HG03025 (cell line): ENCODE results near the gene KMT5C.
"Not testable (repeated sequence)": the region's sequence is repeated elsewhere in the genome, so short reads cannot be mapped to it uniquely, and the experiment has no call there.

ENCODE experiments used
- ATAC-seq: cut with Tn5 transposase; IDR thresholded peaks from one replicate; pipeline ENCODE4 v1.9.1; 2021; ENCODE audit warnings: mild to moderate bottlenecking, moderate library complexity; ENCODE audit not compliant: unreplicated experiment, low FRiP score

The KMT5C gene

DNA sequence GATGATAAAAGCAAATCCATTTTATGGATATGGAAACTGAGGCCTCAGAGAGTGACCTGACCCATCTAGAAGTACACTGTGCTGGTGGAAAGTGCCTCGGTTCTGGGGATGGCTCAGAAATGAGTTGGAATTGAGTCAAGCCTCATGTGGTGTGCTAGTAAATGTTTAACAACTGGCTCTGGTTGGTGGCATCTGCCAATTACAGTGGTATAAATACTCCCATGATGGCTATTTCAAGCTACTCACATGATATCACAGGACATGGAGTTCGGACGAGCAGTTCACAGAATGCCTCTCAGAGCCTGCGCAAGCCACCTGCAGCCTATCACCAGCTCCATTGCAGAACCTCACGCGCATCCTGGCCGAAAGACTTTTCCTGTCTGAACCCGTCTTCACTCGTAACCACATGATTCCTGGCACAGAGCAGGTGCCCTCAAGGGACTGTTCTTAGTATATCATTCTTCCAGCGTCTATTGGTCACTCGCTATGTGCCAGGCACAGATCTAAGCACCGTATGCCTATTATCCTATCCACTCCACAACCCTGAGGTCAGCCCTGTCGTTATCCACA is 23.6 kb upstream of the KMT5C start:
- no peak for ATAC-seq

DNA sequence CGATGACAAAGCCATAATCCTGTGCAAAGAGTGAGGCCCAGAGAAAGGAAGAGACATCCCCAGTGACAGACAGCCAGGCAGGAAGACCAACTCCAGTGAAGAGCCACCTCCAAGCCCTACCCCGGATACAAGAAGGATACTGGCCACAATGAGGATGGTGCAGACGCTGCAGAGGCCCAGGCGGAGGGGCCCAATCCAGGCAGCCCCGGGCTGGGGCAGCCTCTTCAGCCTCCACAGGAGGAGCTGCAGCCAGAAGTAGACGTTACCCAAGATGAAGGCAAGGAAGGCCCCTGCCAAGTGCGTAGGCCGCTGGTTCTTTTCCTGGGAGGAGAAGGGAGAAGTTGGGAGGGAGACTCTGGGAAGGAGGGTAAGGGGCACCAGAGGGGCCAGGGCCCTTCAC is 23.0 kb upstream of the KMT5C start:
- no peak for ATAC-seq

DNA sequence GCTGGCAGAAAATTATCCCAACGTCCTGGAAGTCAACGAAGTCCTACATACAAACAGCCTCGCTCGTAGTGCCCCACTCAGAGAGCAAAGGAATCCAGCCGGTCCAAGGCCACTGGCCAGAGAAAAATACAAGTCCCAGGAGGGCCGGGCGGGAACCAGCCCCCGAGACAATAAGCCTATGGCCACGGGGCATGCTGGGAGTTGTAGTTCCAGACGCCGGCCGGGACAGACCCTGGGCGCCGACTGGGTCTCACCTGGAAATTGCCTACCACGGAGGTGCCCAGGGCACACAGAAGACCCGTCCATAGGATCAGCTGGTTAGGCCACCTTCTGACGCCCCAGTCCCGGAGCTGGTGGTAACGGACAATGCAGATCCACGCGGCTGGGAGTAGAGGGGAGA is 19.9 kb upstream of the KMT5C start:
- no peak for ATAC-seq

DNA sequence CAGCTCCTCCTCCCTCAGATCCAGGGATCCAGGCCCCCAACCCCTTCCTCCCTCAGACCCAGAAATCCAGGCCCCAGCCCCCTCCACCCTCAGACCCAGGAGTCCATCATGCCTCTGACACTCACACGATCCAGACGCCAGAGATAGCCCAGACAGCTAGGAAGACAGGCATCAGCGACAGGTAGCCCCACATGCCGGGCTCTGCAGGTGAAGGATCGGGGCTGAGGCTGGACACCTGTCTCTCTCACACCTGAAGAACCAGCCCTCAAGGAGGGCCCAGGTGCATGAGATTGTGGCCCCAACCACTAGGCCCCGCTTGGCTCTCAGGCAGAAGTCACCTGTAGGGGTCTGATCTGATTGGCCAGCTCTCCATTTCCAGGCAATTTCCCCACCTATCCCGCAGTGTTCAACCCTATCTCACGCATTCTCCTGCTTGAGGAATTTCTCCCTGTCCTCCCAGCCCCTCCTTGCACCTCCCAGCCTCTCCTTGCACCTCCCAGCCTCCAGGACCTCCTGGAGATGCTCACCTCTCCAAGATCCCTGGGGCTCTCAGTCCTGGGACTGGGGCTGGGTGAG is 18.7 kb upstream of the KMT5C start:
- no peak for ATAC-seq

DNA sequence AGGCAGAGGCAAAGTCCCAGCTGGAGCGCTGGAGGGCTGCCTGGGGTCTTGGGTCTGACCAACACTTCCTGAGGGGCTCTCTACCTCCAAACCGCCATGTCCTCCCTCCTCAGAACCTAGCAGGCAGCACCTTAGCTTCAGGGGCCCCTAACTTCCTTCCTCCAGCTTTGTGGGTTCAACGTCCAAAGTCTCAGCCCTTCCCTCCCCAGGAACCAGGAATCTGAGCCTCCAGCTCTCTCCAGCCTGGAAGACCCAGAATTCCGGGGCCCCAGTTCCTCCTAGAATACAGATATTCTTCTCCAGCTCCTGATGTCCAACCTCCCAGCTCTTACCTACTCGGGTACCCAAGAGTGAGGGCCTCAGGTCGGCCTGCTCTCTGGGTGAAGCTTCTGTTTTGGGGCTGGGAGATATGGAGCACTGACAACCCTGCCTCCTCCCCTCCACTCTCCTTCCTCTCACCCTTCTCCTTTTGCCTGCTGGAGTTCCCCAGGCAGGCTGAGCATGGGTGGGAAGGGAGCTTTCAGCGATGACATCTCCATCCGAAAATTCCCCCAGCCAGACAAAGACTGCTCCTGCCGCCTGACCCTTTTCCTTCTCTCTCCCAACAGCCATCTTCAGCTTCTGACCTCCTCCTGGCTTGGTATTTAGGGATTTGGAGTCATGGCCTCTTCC is 18.1 kb upstream of the KMT5C start:
- no peak for ATAC-seq

DNA sequence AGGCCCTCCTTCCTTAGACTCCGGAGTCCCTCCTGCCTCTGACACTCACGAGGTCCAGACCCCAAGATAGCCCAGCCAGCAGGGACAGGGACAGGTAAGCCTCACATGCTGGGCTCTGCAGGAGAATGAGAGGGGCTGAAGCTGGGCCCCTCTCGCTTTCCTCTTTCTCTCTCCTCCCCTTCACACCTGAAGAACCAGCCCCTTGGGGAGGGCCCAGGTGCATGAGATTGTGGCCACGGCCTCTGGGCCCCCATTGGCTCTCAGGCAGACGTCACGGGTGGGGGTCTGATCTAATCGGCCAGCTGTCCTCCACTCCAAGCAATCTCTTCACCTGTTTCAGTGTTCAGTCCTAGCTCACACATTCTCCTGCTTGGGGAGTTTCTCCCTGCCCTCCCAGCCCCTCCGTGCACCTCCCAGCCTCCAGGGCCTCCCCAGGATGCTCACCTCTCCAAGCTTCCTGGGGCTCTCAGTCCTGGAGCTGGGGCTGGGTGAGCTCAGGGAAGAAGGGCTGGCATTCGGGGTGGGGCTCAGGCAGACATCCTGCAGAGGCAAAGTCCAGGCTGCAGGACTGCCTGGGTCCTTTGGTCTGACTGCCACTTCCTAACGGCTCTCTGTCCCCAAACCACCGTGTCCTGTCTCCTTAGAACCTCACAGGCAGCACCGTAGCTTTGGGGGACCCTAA is 17.3 kb upstream of the KMT5C start:
- ATAC-seq = no peak

DNA sequence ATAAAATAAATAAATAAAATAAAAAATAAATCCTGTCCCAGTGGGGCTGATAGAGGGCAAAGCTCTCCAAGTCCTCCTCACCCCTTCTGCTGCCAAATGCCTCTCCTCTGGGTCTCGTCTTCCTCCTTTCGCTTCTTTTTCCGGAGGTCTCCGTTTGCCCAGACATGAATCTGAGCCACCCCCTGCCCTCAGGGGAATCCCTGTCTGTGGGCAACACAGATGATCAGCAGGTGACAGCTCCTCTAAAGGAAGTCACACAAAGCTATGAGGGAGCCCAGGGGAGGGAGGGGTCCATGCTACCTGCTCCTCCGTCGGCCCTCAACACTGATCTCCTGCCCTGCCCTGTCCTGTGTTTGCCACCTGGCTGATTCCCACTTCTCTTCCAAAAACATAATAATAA is 15.0 kb upstream of the KMT5C start:
- ATAC-seq = no peak

DNA sequence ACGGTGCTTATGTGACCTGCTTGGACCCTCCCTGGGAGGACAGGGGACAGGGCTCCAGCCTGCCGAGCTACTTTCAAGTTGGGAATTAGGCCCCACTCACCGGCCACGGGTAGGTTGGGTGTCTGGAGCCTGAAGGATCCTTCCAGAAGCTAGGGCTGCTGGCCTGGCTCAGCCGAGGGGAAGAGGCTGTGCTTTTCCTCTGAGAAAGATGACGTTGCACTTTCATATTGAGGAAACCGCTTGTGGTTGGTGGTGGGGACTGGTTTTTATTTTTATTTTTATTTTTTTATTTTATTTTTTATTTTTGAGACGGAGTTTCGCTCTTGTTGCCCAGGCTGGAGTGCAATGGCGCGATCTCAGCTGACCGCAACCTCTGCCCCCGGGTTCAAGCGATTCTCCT is 14.5 kb upstream of the KMT5C start, which contains the start of gene TMEM150B:
Gene TMEM150B, minus strand, starts transcription at position 170 of the 400 bp plus-strand sequence. CDS start 4,305 bp downstream, outside the sequence.
- no peak for ATAC-seq

DNA sequence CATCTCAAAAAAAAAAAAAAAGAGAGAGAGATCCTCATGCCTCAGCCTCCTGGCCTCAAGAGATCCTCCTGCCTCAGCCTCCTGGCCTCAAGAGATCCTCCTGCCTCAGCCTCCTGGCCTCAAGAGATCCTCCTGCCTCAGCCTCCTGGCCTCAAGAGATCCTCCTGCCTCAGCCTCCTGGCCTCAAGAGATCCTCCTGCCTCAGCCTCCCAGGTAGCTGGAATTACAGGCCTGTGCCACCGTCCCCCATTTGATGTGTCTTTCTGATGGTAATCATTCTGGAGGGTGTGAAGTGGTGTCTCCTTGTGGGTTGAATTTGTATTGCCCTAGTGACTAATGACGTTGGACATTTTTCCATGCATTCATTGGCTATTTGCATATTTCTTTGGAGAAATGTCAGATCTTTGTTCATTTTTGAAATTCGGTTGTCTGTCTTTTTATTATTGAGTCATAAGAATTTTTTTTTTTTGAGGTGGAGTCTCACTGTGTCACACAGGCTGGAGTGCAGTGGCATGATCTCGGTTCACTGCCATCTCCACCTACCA is 10.8 kb upstream of the KMT5C start:
- not testable (repeated sequence) for ATAC-seq

DNA sequence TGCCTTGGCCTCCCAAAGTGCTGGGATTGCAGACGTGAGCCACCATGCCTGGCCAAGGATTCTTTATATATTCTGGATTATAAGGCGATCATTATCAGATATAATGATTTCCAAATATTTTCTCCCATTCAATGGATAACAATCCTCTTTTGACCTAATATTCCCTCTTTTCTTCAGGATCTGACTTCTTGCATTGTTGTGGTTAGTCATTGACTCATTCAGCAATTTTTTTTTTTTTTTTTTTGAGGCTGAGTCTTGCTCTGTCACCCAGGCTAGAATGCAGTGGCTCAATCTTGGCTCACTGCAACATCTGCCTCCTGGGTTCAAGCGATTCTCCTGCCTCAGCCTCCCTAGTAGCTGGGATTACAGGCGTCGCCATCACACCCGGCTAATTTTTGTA is 9.9 kb upstream of the KMT5C start:
- not testable (repeated sequence) for ATAC-seq

DNA sequence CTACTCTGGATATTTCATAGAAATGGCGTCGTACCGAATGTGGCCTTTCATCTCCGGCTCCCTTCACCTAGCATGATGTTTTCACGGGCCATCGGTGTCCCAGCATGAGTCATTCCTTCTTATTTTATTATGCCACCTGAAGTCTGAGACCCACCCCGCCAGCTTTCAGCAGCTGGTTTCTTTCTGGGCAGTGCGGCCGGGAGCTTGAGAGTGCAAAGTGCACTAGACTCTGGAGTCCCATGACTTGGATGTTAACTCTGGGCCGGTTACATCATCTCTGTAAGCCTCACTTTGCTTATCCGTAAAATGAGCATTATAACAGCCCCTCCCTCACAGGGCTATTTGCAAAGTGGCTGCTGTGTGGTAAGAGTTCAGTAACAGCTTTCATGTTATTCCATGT is 5.8 kb upstream of the KMT5C start:
- no peak for ATAC-seq

DNA sequence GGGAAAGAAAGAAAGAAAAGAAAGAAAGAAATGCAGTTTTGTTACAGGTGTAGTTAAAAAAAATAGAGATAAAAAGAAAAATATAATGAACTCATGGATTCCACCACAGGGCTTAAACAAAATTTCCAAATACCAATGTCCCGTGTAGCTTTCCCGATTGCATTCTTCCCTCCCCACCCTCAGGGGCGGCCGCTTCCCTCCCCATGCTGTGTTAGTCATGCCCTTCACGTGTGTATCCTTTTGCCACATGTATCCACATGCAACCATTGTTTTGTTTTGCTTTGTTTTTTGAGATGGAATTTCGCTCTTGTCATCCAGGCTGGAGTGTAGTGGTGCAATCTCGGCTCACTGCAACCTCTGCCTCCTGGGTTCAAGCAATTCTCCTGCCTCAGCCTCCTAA is 3.6 kb upstream of the KMT5C start:
- no peak for ATAC-seq

DNA sequence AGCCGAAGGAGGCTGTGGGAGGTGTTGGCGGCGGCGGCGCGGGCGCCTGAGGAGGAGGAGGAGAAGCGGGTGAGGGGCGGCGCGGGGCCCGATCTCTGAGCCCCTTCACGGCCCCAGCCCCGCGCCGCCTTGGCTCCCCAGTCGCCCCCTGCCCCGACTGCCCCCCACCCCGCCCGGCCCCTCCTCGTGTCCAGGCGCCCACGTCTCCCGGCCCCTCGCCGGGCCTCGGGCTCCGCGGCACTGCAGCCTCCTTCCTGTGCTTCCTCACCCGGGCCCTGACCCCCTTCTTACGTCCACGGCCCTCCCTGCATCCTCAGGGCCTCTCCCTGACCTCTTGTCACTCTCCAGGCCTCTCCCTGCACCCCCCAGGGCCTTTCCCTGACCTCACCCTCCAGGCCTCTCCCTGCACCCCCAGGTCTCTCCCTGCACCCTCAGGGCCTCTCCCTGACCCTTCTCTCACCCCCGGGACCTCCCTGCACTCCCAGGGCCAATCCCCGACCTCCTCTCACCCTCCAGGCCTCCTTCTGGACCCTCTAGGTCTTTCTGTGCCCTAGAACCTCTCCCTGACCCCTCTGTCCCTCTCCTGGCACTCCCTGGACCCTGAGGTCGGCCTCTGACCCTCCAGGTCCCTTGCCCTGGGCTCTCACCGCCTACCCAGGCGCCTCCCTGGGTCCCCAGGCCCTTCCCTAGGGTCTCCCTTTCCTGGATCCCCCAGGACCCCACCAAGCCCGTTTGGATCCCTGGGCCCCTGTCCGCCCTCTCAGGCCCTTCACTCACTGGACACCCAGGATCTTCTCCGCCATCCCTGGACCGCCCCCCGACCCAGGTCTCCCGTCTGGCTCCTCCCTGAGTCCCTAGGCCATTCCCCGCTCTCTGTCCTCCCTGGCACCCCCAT is 460 bp downstream of the KMT5C start:
- no peak for ATAC-seq

DNA sequence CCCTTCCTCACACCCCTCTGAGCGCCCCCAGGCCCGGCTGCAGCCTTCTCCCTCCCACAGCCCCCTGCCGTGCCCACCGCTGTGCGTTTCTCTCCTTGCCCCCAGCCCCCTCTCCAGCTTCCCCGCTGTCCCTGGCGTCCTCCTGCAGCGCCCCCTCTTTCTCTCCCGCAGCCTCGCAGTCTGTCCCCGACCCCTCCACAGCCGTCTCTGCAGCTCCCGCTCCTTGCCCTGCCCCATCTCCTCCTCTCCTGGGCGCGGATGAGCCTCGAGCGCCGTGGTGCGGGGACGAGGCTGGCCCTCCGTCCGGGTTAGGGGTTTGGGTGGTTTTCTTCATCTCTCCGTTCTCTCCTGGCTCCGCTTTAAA is 1.1 kb downstream of the KMT5C start:
- ATAC-seq = no peak

DNA sequence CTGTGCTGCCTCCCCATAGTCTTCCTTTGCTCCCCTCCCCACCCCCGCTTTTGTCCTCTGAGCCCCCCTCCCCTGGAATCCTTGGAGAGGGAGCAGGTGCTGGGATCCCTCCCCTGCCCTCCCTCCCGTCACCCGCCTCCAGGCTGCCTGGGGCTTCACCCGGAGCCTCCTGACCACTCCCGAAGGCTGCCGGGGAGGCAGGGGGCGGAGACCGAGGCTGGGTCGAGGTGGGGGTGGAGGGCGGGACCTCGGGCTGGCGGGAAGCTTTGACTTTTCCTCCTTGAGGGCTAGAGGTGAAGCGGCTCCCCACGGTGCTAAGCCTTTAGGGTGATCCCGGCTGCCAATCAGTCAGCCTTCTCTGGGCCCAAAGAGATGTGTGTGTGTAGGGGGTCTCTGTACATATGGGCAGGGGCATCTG is 1.5 kb downstream of the KMT5C start:
- ATAC-seq = no peak

DNA sequence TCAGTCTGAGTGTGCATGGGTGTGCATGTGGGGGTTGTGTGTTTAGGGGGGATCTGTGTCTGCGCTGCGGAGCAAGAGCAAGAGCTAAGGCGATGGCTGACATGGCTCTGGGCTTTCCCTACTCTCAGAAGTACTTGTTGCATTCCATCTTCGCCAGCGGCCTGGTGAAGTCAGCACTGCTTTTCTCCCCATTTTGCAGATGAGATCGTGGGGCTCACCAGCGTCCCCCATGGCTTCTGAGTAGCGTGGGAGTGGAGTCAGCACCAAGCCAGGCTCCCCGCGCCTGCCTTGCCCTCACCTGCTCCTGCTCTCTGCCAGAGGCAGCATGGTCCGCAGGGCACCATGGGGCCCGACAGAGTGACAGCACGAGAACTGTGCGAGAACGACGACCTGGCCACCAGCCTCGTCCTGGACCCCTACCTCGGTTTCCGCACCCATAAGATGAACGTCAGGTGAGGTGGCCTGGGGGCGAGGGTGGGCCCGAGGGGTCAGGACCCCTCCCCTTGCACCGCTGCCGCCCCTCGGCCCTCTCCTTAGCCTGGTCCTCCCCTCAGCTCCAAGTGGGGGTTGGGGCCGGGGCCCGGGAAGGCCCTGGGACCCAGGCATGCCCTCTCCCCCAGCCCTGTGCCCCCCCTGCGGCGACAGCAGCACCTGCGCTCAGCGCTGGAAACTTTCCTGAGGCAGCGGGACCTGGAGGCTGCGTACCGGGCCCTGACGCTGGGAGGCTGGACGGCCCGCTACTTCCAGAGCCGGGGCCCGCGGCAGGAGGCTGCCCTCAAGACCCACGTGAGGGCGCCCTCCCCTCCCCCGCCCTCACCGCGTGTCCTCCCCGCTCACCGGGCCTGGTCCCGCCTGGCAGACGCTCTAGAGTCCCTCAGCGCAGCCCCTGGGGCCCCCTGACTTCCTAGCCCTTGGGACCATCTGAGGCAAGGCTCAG is 2.2 kb downstream of the KMT5C start:
- no peak for ATAC-seq

DNA sequence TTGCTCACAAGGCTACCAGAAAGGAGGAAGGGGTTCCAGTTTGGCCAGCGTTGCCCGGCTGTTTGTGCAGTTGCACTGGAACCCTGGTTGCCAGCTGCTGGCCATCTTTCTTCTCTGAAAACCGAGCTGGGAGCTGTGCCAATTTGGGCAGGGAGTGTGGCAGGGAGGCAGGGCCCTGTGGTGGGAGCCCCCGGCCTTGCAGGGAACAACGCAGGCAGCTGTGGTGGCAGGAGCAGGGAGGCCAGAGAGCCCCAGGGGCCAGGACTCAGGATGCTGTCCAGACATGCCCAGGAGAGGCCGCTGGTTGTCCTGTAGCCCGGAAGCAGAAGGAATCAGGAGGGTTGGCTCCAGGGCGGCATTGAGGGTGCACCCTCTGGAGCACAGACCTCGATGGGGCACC is 4.8 kb downstream of the KMT5C start:
- ATAC-seq = no peak

DNA sequence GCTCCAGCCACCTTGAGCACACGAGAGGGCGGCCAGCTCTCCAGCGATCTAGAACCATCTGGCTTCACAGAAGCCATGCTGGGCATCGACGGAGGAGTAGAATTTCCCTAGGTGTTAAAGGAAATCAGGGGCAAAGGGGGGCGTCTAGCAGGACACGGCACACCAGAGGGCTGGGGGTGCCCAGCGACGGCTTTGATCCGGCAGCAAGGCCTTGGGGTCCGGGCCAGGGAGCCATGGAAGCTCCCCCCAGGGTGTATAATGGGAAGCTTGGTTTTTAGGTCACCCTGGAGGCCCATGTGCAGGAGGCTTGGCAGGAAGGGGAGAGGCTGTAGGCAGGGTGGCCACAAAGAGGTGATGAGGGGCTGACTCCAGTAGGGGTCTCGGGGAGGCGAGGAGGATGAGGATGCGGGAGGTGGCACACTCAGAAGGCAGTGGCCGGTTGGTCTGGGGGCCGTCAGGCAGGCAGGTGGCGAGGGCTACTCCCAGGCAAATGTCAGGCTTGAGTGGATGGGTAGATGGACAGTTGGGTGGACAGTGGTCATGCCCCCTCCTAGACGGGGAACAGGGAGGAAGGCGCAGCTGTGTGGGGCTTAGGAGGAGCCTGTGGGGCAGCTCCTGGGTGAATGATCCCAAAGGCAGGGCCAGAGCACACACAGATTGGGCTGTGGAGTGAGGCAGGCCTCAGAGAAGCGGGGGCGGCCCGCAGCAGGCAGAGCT is 5.6 kb downstream of the KMT5C start:
- no peak for ATAC-seq
